ENCODE results near the gene RNF181.

DNA sequence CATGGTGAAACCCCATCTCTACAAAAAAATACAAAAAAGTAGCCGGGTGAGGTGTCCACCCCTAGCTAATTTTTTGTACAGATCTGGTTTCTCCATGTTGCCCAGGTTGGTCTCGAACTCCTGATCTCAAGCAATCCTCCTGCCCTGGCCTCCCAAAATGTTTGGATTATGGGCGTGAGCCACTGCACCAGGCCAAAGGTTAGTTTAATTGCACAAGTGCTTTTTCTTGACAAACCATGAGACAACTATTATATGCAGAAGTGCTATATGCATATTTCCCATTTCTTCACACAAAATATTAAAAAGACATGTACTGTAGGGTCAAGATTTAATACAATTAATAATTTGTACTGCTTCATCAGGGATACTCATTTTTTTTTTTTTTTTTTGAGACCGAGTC, 29.3 kb upstream of the RNF181 start:
- TF ChIP-seq RAD21 (IDR thresholded peaks at IDR 0.05; ENCODE audit: low read length) (no peak), TEAD4 (IDR thresholded peaks at IDR 0.05; ENCODE audit: borderline replicate concordance, insufficient read depth) (no peak), RFX5 (IDR thresholded peaks at IDR 0.05; ENCODE audit: low read length) (no peak), CHD2 (IDR thresholded peaks at IDR 0.05; ENCODE audit: low read length, partially characterized antibody) (no peak), RXRA (IDR thresholded peaks at IDR 0.05; ENCODE audit: borderline replicate concordance, low read depth) (no peak), POLR2AphosphoS5 (IDR thresholded peaks at IDR 0.05; ENCODE audit: low read depth, low read length) (no peak), FOSL2 (IDR thresholded peaks at IDR 0.05; ENCODE audit: borderline replicate concordance, low read depth) (no peak), EP300 (IDR thresholded peaks at IDR 0.05; ENCODE audit: borderline replicate concordance in 1 of 2, low read depth in 1 of 2, low read length in 1 of 2) (no peak)
- TF ChIP-seq, protein P1, sequence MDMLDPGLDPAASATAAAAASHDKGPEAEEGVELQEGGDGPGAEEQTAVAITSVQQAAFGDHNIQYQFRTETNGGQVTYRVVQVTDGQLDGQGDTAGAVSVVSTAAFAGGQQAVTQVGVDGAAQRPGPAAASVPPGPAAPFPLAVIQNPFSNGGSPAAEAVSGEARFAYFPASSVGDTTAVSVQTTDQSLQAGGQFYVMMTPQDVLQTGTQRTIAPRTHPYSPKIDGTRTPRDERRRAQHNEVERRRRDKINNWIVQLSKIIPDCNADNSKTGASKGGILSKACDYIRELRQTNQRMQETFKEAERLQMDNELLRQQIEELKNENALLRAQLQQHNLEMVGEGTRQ (IDR thresholded peaks at IDR 0.05; ENCODE audit: borderline replicate concordance, low read depth, low read length) = no peak
- TF ChIP-seq, protein P2, sequence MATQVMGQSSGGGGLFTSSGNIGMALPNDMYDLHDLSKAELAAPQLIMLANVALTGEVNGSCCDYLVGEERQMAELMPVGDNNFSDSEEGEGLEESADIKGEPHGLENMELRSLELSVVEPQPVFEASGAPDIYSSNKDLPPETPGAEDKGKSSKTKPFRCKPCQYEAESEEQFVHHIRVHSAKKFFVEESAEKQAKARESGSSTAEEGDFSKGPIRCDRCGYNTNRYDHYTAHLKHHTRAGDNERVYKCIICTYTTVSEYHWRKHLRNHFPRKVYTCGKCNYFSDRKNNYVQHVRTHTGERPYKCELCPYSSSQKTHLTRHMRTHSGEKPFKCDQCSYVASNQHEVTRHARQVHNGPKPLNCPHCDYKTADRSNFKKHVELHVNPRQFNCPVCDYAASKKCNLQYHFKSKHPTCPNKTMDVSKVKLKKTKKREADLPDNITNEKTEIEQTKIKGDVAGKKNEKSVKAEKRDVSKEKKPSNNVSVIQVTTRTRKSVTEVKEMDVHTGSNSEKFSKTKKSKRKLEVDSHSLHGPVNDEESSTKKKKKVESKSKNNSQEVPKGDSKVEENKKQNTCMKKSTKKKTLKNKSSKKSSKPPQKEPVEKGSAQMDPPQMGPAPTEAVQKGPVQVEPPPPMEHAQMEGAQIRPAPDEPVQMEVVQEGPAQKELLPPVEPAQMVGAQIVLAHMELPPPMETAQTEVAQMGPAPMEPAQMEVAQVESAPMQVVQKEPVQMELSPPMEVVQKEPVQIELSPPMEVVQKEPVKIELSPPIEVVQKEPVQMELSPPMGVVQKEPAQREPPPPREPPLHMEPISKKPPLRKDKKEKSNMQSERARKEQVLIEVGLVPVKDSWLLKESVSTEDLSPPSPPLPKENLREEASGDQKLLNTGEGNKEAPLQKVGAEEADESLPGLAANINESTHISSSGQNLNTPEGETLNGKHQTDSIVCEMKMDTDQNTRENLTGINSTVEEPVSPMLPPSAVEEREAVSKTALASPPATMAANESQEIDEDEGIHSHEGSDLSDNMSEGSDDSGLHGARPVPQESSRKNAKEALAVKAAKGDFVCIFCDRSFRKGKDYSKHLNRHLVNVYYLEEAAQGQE (IDR thresholded peaks at IDR 0.05; ENCODE audit: low read depth, low read length) = no peak
- TF ChIP-seq, protein P3, sequence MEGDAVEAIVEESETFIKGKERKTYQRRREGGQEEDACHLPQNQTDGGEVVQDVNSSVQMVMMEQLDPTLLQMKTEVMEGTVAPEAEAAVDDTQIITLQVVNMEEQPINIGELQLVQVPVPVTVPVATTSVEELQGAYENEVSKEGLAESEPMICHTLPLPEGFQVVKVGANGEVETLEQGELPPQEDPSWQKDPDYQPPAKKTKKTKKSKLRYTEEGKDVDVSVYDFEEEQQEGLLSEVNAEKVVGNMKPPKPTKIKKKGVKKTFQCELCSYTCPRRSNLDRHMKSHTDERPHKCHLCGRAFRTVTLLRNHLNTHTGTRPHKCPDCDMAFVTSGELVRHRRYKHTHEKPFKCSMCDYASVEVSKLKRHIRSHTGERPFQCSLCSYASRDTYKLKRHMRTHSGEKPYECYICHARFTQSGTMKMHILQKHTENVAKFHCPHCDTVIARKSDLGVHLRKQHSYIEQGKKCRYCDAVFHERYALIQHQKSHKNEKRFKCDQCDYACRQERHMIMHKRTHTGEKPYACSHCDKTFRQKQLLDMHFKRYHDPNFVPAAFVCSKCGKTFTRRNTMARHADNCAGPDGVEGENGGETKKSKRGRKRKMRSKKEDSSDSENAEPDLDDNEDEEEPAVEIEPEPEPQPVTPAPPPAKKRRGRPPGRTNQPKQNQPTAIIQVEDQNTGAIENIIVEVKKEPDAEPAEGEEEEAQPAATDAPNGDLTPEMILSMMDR (IDR thresholded peaks at IDR 0.05) = no peak
- TF ChIP-seq, protein P4, sequence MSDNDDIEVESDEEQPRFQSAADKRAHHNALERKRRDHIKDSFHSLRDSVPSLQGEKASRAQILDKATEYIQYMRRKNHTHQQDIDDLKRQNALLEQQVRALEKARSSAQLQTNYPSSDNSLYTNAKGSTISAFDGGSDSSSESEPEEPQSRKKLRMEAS (IDR thresholded peaks at IDR 0.05; ENCODE audit: low read depth) = no peak
